ENCODE results near the gene IFIT5. TPM values are rescaled to one million over a fixed set of nuclear protein-coding genes. Genes with fewer than 3 reads are reported as not detected.
A peak's percentile ranks its signal among the peaks of the same experiment; 100 is the strongest.
"Not testable (repeated sequence)": the region's sequence is repeated elsewhere in the genome, so short reads cannot be mapped to it uniquely, and the experiment has no call there.

The IFIT5 gene, protein sequence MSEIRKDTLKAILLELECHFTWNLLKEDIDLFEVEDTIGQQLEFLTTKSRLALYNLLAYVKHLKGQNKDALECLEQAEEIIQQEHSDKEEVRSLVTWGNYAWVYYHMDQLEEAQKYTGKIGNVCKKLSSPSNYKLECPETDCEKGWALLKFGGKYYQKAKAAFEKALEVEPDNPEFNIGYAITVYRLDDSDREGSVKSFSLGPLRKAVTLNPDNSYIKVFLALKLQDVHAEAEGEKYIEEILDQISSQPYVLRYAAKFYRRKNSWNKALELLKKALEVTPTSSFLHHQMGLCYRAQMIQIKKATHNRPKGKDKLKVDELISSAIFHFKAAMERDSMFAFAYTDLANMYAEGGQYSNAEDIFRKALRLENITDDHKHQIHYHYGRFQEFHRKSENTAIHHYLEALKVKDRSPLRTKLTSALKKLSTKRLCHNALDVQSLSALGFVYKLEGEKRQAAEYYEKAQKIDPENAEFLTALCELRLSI
- 35.5 and 38.5 TPM in 2 replicates for total RNA-seq (2014; rRNA removed; shearing (Covaris generic))

DNA sequence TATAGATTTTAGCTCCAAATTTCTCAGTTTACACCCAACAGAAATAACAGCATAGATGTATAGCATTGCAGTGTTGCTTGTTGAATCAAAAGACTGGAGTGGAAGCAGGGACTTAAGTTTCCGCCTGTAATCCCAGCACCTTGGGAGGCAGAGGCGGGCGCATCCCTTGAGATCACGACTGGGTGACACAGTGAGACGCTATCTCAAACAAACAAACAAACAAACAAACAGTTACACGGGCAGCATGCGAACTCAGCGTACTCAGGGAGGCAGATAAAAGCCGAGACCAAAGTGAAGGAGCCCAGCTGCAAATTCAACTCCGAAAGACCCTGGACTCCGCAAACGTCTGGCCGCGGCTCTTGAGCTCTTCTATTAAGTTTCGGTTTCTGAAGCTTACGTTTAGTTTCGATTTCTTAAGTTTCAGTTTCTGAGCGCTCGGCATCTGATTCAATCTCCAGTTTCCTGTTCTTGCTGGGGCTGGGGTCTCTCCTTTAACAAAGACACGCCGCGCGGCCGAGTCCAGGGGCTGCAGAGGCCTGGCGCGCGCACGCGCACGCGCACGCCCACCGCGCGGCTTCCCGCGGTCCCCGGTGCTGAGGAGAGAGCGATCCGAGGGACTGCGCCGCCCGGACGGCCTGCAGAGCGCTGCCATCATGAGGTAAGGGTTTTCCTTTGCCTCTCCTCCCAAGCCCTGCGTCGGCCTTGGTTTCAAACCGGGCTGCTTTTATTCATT, at the start of gene IFIT5:
Gene IFIT5 (plus strand): TSS at position 423 of the 733 bp plus-strand sequence. CDS start 231 bp downstream, at position 654.
- DNase-seq (ENCODE audit: low spot score) = peak; percentile 55

DNA sequence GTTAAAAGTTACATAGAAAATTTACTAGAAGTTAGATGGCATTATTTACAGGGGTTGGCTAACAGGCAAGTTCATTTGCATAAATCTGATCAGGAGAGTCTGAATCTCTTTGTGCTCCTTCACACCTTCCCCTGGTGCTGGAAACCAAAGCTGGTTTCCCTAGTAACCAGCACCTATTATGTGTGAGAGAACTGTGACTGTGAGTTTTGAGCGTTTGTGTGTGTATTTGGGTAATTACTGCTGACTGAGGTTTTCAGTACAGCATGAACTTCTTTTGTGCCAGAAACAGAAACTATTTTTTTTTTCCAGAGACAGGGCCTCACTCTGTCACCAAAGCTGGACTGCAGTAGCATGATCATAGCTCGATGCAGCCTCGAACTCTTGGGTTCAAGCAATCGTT, 46.8 kb upstream of the IFIT5 start:
- DNase-seq (ENCODE audit: low spot score) = no peak

DNA sequence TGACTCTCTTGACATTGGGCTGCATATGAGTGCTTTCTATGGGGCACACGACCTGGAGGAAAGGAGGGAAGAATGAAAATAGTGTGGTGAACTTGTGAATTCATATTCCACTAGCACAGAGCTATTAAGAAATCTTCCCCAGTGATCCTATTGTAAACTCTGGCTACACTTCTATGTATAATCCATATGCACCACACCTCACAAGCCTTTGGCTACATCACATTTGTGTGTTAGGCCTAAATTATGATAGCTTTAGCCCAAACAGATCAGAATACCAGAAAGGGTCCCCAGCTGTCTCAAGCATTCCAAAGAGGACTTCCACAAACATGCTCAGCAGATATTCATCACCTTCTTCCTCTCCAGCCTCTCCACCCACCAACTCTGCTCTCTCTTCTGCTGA, 46.2 kb upstream of the IFIT5 start:
- DNase-seq (ENCODE audit: low spot score) = no peak

DNA sequence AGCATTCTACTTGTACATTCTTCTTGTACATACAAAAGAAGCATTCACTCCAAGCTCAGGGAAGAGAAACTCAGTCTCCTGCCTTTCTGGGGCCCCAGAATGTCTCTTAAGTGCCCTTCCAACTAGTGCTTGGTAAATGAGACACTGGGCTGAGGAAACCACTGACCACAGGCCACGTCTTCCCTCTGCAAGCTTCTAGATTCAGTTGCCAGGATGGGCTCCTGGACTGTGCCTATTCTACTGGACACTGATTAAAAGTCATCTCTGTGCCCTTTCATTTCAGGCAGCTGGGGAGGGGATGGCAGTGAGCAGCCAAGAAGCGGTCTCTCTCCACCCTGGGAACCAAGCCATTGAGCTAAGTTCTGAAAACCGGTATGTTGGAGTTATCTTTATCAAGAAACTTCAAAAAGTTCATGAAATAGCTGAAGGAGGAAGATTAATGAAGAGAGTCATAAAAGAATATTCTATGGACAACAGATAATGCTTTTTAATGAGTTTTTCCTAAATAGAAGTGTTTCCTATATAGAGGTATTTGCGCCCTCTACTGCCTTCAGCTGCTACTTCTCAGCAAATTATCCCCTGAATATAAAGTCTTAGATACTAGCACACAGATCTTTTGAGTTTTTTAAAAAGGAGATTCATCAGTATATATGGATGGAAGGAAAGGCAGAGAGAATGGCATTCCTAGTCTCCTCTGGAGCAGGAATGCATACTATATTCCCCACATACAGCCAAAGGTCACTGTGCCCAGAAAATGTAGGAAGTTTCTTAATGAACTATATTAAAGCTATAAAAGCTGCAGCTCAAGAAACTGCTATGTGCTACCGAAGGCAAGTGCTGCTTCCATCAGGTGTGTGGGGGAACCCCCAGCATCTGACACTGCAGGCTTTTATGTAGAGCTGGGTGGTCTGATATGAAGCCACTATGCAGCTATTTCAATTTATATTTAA, 44.9 kb upstream of the IFIT5 start:
- peak; percentile 51 for DNase-seq (ENCODE audit: low spot score)

DNA sequence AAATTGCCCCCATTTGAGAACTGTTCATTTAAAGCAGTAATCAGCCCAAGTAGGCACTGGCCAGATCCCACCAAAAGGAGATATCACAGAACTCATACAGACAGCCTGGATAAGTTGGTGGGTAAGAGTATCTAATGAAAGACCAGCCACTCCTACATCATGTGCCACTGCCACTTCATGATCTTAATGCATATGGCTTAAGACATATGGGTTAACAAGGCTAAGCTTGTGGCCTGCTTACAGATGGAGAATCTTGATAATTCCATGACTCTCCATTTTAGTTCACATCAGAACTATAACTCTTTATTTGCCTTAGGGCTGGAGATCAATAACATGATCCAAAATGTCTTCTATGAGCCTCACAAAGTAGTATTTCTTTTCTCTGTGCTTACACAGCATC, 43.3 kb upstream of the IFIT5 start:
- no peak for DNase-seq (ENCODE audit: low spot score)

DNA sequence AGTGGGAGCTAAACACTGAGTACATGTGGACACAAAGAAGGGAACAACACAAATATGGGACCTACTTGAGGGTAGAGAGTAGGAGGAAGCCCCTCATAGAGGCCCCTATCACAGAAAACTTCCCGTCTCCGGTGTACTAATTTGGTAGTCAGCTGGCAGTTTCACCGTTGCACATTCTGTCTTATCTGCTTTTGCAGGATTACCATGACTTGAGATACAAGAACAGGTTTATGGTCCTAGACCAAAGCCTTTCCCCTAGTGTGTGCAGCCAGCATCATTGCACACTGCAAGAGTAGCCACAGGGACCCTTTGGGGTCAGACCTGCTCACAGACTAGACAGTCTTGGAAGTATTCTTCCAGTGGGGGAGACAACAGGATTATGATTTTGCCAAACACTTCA, 42.4 kb upstream of the IFIT5 start:
- no peak for DNase-seq (ENCODE audit: low spot score)

DNA sequence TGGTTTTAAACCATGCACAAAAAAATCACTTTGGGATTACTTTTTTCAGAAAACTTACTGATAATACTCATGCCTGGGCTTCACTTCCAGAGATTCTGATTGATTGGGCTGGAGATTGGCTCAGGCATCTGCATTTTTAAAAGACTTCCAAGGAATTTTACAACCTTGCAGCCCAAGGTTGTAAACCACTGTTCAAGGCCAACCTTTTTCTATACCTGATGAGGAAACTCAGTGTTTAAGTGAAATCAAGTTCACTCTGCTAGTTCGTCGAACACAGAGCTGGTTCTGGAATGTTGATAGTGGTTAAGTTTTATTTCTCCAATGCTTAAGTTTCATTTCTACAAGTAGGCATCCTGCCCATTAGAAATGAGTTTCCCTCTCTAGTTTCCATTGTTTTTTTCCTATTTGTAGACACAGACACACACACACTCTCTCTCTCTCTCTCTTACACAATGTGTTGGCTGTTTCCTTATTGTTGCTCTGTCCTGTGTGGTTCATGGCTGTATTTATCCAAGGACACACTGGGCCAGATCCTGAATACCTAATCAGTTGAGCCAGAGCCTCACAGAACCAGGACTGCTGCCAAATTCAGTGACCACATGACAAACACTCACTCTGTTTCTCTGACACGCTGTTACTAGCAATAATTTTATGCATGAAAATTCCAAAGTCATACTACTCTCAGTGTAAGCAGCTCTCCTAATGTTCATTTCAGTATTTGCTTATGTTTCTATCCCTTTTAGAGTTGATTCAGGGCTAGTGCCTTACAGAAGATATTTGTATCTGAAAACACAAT, 40.3 kb upstream of the IFIT5 start:
- peak; percentile 68 for DNase-seq (ENCODE audit: low spot score)

DNA sequence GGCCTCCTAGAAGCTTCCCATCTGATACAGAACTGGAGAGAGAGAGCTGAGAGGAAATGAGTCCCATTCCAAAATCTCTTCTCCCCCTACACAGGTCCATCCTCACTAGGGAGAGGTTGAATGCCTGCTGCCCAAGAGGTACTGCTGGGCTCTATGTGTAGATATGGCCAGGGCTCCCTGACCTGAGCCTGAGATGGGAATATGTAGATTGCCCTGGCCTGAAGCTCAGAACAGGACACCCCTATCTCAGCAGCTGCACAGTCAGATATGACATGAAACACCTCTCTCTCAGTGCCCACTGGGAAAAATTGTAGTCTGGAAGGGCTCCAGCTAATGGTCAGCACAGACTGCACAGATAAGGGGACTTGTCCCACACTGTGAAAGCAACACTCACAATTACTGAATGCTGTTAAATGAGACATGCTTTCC, 39.6 kb upstream of the IFIT5 start:
- DNase-seq (ENCODE audit: low spot score) = no peak

DNA sequence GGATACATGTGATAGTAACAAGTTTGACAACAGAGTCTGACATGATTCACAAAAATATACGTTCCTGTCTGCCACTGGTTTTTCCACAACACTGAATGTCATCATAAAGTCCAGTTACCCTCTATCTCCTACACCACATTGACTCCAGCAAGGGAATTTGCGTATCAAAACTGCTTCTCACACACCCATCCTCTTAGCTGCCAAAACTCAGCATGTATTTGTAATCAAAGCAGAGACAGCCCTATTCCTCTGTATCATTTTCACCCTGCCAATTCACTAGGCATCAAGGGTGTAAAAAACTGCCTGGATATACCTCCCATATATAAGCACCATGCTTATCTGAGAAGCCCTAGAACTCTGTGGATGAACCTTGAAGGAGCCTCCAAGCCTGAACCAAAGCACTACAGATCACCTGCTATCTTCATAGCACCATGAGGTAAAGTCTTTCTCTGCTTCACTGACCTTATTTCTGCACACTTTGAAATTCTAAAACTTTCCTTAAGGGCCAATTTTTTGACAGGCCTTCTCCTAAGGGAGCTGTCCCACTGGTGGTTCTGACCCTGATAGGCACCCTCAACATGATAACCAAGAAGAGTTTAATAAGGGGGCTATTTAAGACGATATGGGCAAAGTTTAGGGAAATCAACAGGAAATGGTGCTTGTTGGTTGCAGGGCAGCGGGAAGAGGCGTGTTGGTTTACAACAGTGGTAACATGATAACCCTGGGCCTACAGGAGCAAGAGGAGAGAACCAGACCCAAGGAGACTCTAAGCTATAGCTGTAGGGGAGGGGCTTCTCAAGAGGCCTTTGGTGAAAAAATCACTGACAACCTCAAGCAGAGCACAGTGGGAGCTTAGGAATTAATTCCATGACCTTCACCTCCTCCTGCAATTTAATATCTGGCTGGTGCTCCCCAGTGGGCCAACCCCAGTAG, 36.4 kb upstream of the IFIT5 start, which contains the start of gene IFIT1B:
Gene IFIT1B (plus strand): TSS at position 352 of the 933 bp plus-strand sequence. CDS start 80 bp downstream, at position 432.
- DNase-seq (ENCODE audit: low spot score) = no peak

DNA sequence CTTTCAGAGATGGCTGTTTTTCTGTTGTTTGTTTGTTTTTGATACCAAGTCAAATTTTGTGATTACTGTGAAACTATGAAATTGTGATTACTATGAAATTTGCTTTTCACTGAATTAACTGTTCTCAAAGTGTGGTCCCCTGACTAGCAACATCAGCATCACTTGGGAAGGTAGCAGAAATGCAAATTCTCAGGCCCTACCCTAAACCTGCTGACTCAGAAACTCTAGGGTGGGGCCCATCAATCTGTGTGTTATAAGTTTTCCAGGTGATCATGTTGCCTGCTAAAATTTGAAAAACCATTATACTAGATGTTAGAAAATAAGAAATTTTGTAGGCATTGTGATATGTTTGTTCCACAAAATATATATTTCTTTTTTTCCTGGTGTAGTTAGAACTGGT, 35.3 kb upstream of the IFIT5 start:
- no peak for DNase-seq (ENCODE audit: low spot score)

DNA sequence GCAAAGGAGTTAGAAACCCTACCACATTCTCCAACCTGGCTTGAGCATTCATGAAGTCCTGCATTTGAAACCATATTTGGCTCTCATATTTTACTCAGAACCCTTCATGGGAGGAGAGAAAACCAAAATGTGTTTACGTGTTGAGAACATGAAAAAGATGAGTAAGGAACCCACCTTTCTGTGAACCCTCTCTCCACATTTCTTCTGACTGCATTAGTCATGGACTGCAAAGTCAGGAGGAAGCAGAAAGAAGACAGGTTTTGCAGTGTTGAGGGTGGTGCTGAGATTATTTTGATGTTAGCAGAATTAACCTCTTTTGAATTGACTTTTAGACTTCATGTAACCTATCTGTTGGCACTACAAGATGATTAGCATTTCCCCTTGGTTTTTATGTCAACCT, 31.6 kb upstream of the IFIT5 start:
- no peak for DNase-seq (ENCODE audit: low spot score)

DNA sequence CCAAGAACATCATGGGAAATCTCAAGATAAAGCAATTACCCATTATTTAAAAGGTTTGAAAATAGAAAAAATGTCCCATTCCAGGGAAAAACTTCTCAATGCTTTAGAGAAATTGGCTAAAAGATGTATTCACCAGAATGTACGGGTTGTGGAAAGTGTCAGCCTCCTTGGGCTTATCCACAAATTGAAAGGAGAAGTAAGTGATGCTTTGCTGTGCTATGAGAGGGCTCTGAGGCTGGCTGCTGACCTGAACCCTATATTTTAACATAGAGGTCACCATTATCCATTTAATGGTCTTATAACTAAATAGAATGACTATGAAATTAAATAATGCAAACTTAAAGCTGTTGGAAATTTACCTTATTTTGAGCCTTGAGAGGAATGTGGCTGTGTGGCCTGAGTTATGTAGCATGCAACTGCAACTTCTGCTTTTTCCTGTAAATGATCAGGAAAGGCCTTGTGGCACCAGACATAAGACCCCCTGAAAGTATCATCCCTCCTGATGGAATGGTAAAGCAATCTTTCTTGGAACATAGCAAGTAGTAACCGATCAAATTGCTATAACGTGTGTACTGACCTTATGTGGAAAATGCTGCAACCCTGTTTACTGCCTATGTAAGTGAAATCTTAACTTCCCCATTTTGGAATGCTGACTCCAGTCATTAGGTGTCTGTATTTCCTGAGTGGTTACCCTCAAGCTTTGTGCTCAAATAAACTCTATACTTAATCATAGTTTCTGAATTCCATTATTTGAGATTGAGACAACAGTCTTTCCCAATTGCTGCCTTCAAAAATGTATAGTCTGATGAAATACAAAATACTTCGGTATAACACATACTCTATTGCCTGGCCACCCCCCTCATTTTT, 29.7 kb upstream of the IFIT5 start:
- no peak for DNase-seq (ENCODE audit: low spot score)

DNA sequence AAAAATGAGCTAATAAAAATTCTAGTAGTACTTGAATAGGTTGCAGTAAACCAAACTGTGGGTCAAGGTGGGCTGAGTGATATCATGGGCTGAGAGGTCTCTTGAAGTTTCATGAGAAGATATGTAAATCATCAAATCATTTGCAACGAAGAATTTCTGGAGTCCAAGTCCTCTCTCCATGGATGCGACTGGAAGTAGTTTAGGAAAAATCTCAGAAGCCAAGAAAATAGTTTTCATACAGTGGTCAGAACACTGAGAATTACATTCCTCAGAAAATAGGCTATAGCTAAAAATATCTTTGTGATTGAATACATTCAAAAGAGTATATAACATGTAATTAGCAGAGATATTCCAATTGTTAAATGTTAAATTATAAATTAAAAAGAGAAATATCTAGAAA, 25.6 kb upstream of the IFIT5 start:
- no peak for DNase-seq (ENCODE audit: low spot score)

DNA sequence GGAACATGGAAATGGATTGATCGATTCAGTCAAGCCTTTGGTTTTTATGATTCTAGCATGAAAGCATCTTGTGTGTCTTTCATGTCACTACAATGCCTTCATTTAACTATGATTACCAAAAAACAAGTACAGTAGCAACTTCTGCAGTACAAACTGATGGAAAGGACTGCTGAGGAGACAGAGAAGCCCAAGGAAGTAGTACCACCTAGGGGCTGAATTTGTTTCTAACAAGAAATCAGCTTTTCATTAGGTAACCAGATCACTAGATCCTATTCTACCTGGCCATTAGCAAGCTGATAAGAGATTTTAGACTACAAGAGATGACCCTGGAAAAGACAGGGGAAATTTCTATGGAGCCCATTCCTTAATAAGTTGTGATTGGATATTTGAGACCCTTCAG, 25.1 kb upstream of the IFIT5 start:
- DNase-seq (ENCODE audit: low spot score) = peak; percentile 55

DNA sequence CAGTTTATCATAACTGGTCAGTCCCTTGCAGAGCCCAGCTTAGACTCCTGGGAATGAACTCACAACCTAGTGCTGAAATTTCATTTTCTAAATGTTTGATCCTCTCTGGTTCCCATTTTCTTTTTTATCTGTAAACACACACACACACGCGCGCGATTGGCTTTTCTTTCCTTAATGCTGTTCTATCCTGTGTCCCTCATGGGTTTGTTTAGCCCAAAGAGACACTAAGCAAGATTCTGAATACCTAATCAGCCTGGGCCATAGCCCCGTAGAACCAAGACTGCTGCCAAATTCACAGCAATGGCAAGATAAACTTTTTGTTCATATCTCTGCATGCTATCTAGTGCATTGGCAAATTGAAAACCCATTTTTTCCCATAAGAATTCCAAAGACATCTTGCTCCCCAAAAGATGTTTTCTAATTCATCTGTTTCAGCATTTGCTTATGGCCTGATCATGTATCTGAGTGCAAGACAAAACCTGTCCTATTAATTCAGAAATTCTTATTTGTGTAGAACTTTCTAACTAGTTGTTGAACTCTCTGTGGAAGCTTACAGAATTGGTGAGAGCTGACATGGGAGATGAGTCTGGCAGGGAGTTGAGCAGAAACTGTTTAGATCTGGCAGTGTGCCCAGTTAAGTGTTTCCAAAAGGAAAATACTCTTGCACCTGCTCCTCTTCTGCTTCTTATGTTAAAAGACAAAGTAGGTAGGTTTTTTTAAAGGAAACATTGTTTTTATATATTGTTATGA, 23.7 kb upstream of the IFIT5 start:
- DNase-seq (ENCODE audit: low spot score) = no peak

DNA sequence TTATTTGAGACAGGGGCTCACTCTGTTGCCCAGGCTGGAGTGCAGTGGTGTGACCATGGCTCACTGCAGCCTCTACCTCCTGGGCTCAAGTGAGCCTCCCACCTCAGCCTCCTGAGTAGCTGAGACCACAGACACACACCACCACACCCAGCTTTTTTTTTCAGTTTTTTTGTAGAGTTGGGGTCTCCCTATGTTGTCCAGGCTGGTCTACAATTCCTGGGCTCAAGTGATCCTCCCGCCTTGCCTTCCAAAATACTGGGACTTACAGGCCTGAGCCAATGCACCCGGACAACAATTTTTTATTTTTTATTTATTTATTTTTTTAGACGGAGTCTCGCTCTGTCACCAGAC, 23.2 kb upstream of the IFIT5 start:
- not testable (repeated sequence) for DNase-seq (ENCODE audit: low spot score)

DNA sequence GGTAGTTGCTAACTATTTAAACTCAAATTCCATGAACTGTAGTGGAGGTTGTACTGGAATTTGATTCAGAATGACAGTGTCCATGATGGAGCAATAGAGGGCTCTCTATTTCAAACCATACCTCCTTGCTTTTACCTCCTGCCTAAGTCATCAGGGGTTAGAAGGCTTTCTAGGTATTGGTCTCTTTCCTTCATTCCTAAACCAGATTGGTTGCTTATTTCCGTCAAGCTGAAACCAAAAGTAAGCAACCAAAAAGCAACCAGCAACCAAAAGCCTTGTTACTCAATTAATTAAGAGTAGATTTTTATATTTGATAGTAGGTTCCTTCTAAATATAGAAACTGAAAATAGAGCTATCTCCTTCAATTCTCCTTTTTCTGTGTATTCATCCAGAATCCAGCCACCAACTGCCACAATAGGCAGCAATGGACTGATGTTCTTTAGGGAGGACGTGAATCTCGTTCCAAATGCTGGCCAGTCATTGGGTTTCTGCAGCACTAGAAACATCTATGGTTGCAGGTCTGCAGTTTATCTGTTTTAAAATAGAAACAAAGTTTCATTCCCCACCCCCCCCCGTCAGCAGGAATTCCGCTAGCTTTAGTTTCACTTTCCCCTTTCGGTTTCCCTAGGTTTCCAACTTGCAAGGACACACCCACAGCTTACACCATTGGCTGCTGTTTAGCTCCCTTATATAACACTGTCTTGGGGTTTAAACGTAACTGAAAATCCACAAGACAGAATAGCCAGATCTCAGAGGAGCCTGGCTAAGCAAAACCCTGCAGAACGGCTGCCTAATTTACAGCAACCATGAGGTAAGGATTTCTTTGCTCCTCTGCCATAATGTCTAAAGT, 22.2 kb upstream of the IFIT5 start, which contains the start of gene IFIT1:
Gene IFIT1 (plus strand): TSS at position 717 of the 850 bp plus-strand sequence. CDS start 90 bp downstream, at position 807.
- DNase-seq (ENCODE audit: low spot score) = peak; percentile 84

All from A172 (cell line).